ENCODE data around the gene PJA1. TPM values are rescaled to one million over a fixed set of nuclear protein-coding genes. Genes with fewer than 3 reads are reported as not detected.

Gene PJA1
- total RNA-seq, 1 experiment from 2014 or later = 13.4 TPM

DNA sequence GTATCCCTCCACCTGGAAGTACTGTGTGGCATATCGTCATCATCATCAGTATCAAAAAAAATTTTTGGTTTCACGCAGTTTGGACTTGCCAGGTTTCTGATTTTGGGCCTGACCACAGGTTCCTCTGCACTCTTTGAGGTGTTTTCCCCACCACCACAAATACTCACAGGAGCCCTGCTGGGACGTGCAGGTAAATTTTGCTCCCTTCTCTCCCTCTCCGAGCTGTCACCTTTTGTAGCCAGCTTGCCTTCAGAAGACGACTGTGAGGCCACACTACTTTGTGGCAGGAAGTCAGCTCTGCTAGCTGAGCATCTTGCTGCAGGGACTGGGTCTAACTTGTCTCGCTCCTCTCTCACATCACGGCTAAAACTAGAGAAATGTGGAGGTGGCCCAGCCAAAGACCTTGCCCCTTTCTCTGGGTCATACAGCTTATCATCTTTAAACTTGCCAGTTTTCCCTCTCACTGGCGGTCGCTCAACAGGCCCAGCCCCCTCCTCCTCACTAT, 2.8 kb downstream of the PJA1 start:
- Mint-ChIP-seq H3K4me3 (ENCODE audit: unreplicated experiment) (no peak overlapping the region), H3K27me3 (ENCODE audit: insufficient read depth, unreplicated experiment) (no peaks in the 10 kb centered on the region), H3K27ac (ENCODE audit: unreplicated experiment) (no peak overlapping the region), H3K9me3 (ENCODE audit: unreplicated experiment) (no peaks in the 10 kb centered on the region), H3K4me1 (ENCODE audit: low read depth, unreplicated experiment) (peaks cover 10% of the 10 kb centered on the region), H3K36me3 (ENCODE audit: insufficient read depth, unreplicated experiment) (peaks cover 5% of the 10 kb centered on the region)
- Histone ChIP-seq H3K27me3 (replicated peaks; ENCODE audit: control insufficient read depth, insufficient read depth, low read length) (no peaks in the 10 kb centered on the region), H3K4me1 (no peaks in the 10 kb centered on the region), H3K9me3 (no peaks in the 10 kb centered on the region), H3K4me3 (ENCODE audit: low read depth, low read length) (no peak overlapping the region), H3K36me3 (ENCODE audit: control insufficient read depth, insufficient read depth, low read length) (no peaks in the 10 kb centered on the region)
- CTCF ChIA-PET = no interaction called here
- TF ChIP-seq, protein P1, sequence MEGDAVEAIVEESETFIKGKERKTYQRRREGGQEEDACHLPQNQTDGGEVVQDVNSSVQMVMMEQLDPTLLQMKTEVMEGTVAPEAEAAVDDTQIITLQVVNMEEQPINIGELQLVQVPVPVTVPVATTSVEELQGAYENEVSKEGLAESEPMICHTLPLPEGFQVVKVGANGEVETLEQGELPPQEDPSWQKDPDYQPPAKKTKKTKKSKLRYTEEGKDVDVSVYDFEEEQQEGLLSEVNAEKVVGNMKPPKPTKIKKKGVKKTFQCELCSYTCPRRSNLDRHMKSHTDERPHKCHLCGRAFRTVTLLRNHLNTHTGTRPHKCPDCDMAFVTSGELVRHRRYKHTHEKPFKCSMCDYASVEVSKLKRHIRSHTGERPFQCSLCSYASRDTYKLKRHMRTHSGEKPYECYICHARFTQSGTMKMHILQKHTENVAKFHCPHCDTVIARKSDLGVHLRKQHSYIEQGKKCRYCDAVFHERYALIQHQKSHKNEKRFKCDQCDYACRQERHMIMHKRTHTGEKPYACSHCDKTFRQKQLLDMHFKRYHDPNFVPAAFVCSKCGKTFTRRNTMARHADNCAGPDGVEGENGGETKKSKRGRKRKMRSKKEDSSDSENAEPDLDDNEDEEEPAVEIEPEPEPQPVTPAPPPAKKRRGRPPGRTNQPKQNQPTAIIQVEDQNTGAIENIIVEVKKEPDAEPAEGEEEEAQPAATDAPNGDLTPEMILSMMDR (IDR thresholded peaks at IDR 0.05; ENCODE audit: insufficient read depth in 1 of 2, low read depth in 1 of 2, low read length in 1 of 2, severe bottlenecking in 1 of 2, unreplicated experiment in 1 of 2) = no peak
- intact Hi-C loops (cut with micrococcal nuclease; ENCODE audit: unreplicated experiment) = no loop called here
- DNase-seq = no peak
- POLR2A ChIA-PET = no interaction called here
- TSS peak; percentile 18 for BruUV-seq (replicated peaks)

DNA sequence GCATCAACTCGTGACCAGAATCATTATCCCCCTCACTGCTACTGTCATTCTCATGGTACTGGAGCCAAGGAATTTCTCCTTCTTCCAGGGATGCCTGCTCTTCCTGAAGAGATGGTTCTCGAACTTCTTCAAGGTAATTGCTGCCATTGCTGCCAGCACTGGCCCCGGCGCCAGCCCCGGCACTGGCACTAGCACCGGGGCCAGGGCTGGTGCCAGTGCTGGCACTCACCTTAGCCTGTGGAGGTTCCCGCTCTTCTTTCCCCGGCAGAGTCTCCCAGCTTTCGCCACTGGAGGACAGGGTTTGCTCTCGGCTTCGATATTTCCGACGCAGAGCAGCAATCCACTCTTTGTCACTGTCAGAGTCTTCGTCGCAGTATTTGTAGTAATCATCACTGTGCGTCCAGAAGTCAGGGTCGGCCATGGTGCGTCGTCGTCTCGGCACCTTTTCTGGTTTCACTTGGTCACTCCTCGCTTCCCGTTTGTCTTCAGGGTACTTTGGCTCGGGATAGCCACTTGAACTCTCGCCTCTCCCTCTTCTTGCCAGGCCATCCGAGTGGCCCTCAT, 3.4 kb downstream of the PJA1 start:
- H3K36me3 Mint-ChIP-seq (ENCODE audit: insufficient read depth, unreplicated experiment) = peaks cover 5% of the 10 kb centered on the region
- H3K4me1 Mint-ChIP-seq (ENCODE audit: low read depth, unreplicated experiment) = peaks cover 10% of the 10 kb centered on the region
- BruUV-seq (replicated peaks) = no TSS peak
- no peaks in the 10 kb centered on the region for H3K4me1 ChIP-seq
- ChIA-PET CTCF (no interaction called here), POLR2A (no interaction called here)
- TF ChIP-seq, protein P1 (IDR thresholded peaks at IDR 0.05; ENCODE audit: insufficient read depth in 1 of 2, low read depth in 1 of 2, low read length in 1 of 2, severe bottlenecking in 1 of 2, unreplicated experiment in 1 of 2) = no peak
- H3K4me3 ChIP-seq (ENCODE audit: low read depth, low read length) = no peak overlapping the region
- intact Hi-C loops (cut with micrococcal nuclease; ENCODE audit: unreplicated experiment) = no loop called here
- H3K36me3 ChIP-seq (ENCODE audit: control insufficient read depth, insufficient read depth, low read length) = no peaks in the 10 kb centered on the region
- H3K4me3 Mint-ChIP-seq (ENCODE audit: unreplicated experiment) = no peak overlapping the region
- no peaks in the 10 kb centered on the region for H3K9me3 Mint-ChIP-seq (ENCODE audit: unreplicated experiment)
- no peak overlapping the region for H3K27ac Mint-ChIP-seq (ENCODE audit: unreplicated experiment)
- DNase-seq = no peak
- H3K9me3 ChIP-seq = no peaks in the 10 kb centered on the region
- no peaks in the 10 kb centered on the region for H3K27me3 Mint-ChIP-seq (ENCODE audit: insufficient read depth, unreplicated experiment)
- no peaks in the 10 kb centered on the region for H3K27me3 ChIP-seq (replicated peaks; ENCODE audit: control insufficient read depth, insufficient read depth, low read length)

DNA sequence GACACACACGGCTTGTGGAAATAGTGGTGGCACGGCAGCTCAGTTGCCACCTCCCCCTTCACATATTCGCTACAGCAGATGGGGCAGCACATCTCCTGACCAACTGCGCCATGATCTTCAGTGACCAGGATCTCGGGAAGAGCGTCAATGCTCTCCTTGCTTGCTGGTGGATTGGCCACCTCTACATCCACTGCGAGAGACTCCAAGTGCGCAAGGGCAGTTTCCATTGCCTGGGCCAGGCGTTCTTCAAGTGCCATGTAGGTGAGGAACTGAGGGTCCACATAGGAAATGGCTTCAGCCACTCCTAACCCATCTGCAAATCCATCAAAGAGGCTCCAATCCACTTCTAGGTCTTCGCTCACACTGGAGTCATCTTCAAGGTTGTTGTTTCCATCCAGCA, 3.9 kb downstream of the PJA1 start:
- Histone ChIP-seq H3K36me3 (ENCODE audit: control insufficient read depth, insufficient read depth, low read length) (no peaks in the 10 kb centered on the region), H3K4me1 (no peaks in the 10 kb centered on the region), H3K27me3 (replicated peaks; ENCODE audit: control insufficient read depth, insufficient read depth, low read length) (no peaks in the 10 kb centered on the region), H3K4me3 (ENCODE audit: low read depth, low read length) (no peak overlapping the region), H3K9me3 (no peaks in the 10 kb centered on the region)
- no peak overlapping the region for H3K4me3 Mint-ChIP-seq (ENCODE audit: unreplicated experiment)
- BruUV-seq (replicated peaks) = no TSS peak
- H3K36me3 Mint-ChIP-seq (ENCODE audit: insufficient read depth, unreplicated experiment) = peaks cover 5% of the 10 kb centered on the region
- peaks cover 10% of the 10 kb centered on the region for H3K4me1 Mint-ChIP-seq (ENCODE audit: low read depth, unreplicated experiment)
- intact Hi-C loops (cut with micrococcal nuclease; ENCODE audit: unreplicated experiment) = no loop called here
- H3K27ac Mint-ChIP-seq (ENCODE audit: unreplicated experiment) = no peak overlapping the region
- H3K9me3 Mint-ChIP-seq (ENCODE audit: unreplicated experiment) = no peaks in the 10 kb centered on the region
- ChIA-PET POLR2A (no interaction called here), CTCF (no interaction called here)
- TF ChIP-seq, protein P1 (IDR thresholded peaks at IDR 0.05; ENCODE audit: insufficient read depth in 1 of 2, low read depth in 1 of 2, low read length in 1 of 2, severe bottlenecking in 1 of 2, unreplicated experiment in 1 of 2) = no peak
- DNase-seq = no peak
- H3K27me3 Mint-ChIP-seq (ENCODE audit: insufficient read depth, unreplicated experiment) = no peaks in the 10 kb centered on the region

All from Caco-2 (cell line).